HG03520 (cell line): ENCODE data around the gene TUB.

ENCODE experiments used
- ATAC-seq: cut with Tn5 transposase; IDR thresholded peaks from one replicate; pipeline ENCODE4 v1.9.1; 2021; ENCODE audit warnings: mild to moderate bottlenecking, moderate library complexity; ENCODE audit not compliant: unreplicated experiment

TUB gene, protein sequence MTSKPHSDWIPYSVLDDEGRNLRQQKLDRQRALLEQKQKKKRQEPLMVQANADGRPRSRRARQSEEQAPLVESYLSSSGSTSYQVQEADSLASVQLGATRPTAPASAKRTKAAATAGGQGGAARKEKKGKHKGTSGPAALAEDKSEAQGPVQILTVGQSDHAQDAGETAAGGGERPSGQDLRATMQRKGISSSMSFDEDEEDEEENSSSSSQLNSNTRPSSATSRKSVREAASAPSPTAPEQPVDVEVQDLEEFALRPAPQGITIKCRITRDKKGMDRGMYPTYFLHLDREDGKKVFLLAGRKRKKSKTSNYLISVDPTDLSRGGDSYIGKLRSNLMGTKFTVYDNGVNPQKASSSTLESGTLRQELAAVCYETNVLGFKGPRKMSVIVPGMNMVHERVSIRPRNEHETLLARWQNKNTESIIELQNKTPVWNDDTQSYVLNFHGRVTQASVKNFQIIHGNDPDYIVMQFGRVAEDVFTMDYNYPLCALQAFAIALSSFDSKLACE

DNA sequence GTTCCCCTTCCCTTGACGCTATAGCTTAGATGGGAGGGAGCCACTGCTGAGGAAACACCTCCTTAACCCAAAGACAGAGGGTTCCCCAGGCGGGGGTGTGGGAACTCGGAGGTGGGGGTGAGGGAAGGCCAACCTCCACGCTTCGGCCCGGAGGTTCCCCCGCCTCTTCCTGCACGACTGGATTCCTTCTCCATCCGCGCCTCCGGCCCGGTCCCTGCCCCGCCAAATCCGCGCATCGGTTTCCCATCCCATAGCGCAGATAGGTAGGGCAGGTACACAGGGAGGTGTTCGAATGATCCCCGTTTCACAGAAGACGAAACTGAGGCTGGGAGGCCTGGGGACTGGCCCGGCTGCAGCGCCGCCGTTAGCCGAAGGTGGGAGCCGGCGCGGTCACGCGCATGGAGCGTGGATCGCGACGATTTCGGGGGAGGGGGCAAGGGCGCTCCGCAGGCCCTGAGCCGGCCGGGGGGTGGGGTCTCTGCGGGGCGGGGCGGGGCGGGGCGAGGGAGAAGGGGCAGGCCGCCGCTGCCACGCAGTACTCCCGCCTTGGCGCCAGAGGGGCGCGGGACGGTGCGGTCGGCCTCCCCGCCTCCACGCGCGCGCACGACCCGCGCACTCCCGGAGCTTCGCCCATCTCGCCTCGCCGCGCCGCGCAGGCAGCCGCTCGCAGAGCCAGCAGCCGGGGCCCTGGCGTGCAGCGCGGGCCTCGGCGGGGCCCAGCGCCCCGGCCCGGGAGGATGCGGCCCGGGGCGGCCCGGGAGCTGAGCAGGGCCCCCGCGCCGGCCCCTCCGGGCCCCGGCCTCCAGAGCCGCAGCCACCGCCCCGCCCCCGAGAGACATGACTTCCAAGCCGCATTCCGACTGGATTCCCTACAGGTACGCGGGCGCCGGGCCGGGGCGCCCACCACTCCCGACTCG lies at the start of gene TUB:
TSS of gene TUB (plus strand) at position 538 of the 917 bp plus-strand sequence. CDS start at position 838, 300 bp downstream.
- no peak for ATAC-seq

DNA sequence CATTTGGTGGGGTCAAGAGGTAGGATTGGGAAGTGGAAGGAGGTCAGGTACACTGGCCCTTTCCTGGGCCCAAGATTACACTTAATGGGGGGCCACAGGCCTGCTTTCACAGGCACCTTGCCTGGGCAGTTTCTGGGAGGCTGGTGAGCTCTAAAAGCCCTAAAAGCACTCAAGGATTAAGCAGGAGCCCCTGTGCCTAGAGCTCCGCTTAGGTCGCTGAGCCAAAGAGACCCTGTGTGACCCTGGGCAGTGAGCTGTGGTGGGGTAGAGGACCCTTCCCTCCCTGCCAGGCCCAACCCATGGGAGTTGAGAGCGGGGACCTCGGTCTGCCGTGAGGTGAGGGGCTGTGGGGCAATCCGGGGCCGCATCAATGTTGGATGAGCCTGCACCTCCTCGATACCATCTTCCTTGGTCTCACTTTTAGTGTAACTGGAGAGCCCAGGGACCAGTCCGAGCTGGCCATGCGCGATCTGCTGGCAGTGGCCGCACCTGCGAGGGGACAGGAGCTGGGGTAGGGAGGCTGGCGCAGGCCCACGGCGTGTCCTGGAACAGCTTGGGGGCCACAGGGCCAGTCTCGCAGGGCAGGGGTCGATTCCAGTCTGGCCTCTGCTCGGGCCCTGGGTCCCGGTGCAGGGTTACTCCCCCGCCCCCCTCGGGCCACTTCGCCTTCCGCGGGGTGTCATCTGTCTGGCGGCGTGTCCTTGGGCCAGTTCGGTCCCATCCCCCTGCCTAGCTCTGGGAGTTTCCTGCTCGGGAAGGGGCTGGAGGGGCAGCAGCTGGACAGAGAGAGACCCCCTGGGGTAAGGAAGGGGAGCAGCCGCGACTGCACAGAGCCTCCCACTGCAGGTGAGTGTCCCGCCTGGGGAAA lies 49.5 kb upstream of the TUB start:
- ATAC-seq: no peak

- no peak for ATAC-seq
These were observed 48.9 kb upstream of the TUB start for GRCh38 chr11:8032122-8032521.

DNA sequence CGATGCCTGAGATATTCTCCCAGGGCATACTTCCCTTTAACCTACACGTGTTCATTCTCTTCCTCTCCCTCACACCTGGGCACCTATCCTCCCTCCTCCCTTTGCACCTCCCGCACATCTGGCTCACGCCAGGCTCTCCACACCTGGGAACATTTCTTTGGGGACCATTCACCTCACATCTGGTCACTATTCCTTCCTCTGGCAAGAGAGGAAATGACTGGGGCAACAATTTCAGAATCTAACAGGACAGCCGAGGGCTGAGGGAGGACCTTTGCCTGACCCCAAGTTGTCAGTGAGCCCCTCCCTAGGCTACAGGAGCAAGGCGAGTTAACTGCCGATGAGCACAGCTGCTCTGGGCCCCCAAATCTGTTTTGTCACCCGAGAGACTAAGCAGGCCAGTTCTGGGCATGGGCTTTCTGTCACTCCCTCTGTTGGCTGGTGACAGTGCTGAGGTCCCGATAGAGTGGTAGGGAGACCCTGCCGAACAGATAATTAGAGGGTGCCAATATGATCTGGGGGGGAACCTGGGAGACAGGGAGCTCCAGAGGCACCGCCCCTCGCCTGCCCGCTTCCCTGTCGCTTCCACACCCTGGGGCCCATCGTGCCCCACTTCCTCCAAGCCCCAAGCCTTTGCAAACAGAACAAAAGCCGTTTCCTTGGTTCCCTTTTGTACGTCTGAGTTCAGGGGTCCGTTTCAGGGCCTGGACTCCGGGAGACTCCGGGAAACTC lies 48.3 kb upstream of the TUB start:
- ATAC-seq: no peak

DNA sequence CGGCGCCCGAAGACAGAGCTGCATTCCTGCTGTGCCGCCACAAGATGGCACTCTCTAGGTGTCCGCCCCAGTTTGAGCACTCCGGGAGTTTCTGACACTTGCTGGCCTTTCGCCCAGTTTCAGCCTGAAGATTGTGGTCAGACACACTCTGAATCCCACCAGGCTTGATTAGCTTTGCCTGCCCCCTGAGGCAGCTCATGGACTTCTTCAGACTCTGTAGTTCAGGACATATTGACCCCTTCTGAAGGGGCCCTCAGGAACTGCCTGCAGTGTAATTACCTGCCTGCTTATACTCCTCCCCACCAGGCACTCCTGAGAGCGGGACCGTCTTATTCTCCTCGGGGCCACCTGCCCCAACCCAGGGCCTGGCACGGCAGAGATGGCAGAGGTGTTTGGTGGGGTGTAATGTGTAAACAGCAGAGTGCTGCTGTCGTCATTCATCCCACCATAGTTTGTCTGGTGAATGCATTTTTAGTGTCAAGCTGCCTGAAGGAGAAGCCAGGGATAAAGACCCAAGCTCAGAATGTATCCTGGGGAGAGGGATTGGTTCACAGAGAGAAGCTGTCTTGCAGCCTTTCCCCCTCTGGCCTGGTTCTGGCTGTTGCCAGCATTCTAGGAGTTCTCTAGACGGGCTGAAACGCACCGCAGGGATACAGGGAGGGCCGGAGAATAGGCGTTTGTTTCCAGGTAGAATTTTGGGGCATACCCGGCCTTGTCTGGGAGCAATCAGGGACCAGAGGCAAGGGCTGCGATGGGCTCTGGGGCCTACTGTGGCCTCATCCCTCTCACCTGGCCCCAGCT lies 47.5 kb upstream of the TUB start:
- ATAC-seq: peak; percentile 52

DNA sequence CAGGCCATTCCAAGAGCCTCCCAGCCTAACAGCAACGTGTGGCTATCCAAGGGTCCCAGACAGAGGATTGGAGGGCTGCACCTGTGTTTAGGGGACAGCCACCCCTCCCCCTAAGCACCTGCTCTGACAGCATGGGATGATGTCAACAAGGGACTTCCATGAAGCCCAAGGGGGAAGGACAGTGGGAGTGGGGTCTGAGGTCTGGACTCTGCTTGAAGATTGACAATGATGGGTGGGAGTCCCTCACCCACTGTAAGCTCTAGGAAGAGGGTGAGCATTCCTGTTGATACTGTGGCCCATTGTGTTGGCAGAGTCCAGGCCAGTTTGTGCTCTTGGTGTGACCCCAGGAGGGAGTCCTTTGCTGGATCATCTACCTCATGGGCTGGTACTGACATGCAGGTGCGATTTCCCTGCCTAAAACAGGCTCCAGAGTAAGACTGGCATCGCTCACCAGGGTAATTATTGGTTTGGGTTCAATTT lies 46.9 kb upstream of the TUB start:
- ATAC-seq: no peak

- no peak for ATAC-seq
These were observed 46.3 kb upstream of the TUB start for GRCh38 chr11:8034604-8035190.

DNA sequence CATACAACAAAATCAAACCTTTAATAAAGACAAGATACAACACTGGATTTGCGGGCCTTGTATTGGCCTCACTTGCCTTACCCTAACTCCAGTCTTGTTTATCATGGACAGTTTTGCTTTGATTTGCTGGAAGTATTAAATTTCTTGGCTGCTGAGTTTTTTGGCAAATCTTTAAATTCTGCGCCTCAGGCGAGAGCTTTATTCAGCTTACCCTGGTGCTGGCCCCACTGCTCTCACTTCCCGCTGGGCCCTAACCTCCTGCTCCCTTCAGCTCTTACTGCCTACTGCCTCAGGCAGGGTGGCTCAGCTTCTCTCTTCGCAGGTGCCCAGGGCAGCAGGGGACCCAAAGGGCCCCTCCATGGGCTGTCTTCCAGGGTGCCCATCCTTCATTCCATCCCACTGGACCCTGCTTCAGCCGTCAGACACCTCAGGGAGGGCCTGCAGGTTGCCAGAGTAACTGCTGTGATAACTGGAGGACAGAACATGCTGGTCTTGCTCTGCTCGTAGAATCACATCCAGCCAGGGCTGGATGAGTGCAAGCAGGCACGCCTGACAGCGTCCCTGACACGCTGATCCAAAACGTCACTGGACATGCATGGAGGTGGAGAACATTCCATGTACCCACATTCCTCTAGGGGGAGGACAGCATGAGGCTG lies 45.7 kb upstream of the TUB start:
- ATAC-seq: no peak

DNA sequence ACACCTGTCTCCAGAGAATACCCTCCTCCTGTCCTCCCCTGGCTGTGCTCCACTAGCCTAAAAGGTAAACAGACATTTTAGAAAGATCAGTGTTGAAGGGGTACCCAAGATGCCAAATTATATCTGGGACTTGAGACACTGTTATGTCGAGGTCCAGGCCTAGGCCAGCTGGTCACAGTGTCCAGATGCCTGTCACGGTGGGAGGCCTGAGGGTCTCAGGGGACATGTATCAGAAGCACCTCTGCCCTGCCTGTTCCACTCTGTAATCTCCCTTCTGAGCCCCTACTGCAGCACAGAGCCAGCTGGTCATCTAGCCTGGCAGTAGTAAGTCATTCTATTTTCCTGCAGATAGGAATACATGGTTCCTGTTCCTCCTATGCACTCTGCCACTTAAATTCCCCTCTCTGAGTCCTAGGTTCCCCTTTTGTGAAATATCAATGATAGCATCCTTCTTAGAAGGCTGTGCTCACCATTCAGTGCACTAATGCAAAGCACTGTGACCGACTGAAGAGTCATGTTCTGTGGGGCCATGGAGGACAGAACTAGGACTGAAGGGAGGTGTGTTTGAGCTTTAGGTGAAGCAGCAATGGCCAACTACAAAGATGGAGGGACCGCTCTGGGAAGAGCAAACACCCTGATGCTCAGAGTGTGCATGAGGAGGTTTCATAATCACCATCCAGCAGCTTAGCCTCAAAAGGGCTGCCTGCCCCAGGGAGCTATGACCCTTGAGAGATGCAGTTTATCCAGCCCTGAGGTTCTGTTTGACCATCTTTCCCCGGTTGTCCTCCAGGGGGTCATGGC lies 44.8 kb upstream of the TUB start:
- no peak for ATAC-seq

- ATAC-seq: no peak
These were observed 44.0 kb upstream of the TUB start for GRCh38 chr11:8036986-8037385.

DNA sequence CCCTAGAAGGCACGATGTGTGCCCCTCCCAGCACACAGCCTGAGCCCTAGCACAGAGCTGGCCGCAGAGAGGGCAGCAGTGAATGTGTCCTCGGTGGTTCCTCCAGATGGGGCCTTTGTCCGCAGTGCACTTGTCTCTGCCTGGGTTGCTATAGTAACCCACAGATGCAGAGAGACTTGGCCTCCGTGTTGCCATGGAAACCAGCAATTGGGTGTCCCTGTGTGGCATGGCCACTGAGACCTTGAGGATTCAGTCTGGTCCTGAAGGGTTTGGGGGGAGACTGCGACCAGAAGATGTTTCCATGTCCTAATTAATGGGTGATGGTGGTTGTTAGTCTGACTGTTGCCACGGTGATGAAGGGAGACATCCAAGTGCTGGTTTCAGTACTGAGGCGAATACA lies 42.6 kb upstream of the TUB start:
- ATAC-seq: no peak

- no peak for ATAC-seq
These were observed 42.0 kb upstream of the TUB start for GRCh38 chr11:8038811-8039529.

- no peak for ATAC-seq
These were observed 41.3 kb upstream of the TUB start for GRCh38 chr11:8039530-8040260.

DNA sequence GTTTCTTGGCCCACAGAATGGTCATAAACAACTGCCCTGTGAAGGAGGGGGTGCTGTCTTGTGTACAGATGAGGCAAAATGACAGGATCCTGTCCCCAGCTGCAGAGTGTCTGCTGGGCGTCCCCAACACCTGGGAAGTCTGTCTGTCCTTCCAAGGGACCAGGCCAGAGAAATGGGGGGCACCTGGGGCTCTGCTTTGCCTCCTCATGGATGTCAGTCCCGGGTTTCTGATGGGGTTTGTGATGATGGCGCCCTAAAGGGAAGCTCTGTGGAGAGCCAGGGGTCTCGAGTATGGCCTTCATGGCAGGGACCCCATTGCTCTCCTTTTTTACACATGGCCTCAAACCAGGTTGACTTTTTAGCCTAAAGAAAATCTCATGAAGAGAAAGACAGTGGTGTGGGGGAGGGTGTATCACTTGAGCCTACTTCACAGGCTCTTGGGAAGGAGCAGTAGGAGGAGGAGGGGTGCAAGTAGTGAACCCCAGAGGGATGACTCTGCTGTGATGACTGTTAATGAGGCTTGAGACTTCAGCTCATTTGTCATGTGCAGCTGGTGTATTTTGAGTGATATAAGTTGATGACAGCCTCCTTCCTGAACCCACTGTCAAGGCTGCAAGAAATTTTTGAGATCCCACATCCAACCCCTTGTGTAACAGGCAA lies 40.6 kb upstream of the TUB start:
- no peak for ATAC-seq

DNA sequence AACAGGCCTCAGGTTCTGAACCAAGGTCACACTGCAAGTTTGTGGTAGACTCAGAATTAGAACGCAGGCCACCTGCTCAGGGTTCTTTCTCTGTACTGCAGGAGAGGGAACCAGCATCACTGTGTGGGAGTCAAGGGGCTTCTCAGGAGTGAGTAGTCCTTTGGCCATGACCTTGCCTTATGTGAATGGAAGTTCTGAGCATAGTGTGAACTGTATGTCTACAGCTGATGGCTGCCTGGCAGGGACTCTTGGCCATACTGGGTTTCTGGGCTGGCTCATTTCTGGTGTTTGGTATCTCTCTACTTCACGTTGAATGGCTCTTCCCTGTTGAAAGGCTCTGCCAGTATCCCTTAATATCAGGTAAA lies 40.1 kb upstream of the TUB start:
- no peak for ATAC-seq

- ATAC-seq: no peak
These were observed 39.4 kb upstream of the TUB start for GRCh38 chr11:8041576-8041975.
